Measurements from ENCODE around the gene BDH1.
A peak's percentile ranks its signal among the peaks of the same experiment; 100 is the strongest.
"Not testable (repeated sequence)": the region's sequence is repeated elsewhere in the genome, so short reads cannot be mapped to it uniquely, and the experiment has no call there.

BDH1 gene

GRCh38 chr3:197484204-197484901 is 71.4 kb downstream of the BDH1 start:
- no peak for DNase-seq

- no peak for DNase-seq
Measured at GRCh38 chr3:197482001-197482400, 73.8 kb downstream of the BDH1 start.

GRCh38 chr3:197480320-197480719 is 75.4 kb downstream of the BDH1 start:
- no peak for DNase-seq

GRCh38 chr3:197478746-197479668 is 76.8 kb downstream of the BDH1 start:
- peak; percentile 17 for DNase-seq

GRCh38 chr3:197477816-197478215 is 78.0 kb downstream of the BDH1 start:
- DNase-seq, result not testable (repeated sequence)

GRCh38 chr3:197475997-197476525 is 79.7 kb downstream of the BDH1 start:
- DNase-seq, result no peak

GRCh38 chr3:197475514-197475913 is 80.3 kb downstream of the BDH1 start:
- no peak for DNase-seq

GRCh38 chr3:197472151-197472550 is 83.6 kb downstream of the BDH1 start:
- DNase-seq, result no peak

GRCh38 chr3:197471221-197472010 is 84.4 kb downstream of the BDH1 start:
- DNase-seq, result no peak

- no peak for DNase-seq
Measured at GRCh38 chr3:197468866-197469382, 86.8 kb downstream of the BDH1 start.

GRCh38 chr3:197468167-197468566 is 87.6 kb downstream of the BDH1 start:
- DNase-seq, result no peak

- no peak for DNase-seq
Measured at GRCh38 chr3:197466586-197467399, 89.0 kb downstream of the BDH1 start.

GRCh38 chr3:197465996-197466549 is 89.7 kb downstream of the BDH1 start:
- DNase-seq, result no peak

GRCh38 chr3:197465197-197465995 is 90.4 kb downstream of the BDH1 start:
- DNase-seq, result no peak

GRCh38 chr3:197464794-197465193 is 91.0 kb downstream of the BDH1 start:
- DNase-seq, result no peak

- no peak for DNase-seq
Measured at GRCh38 chr3:197463279-197463678, 92.5 kb downstream of the BDH1 start.

- DNase-seq, result no peak
Measured at GRCh38 chr3:197462808-197463207, 93.0 kb downstream of the BDH1 start.

- DNase-seq, result no peak
Measured at GRCh38 chr3:197460639-197461038, 95.1 kb downstream of the BDH1 start.

GRCh38 chr3:197460002-197460401 is 95.8 kb downstream of the BDH1 start:
- no peak for DNase-seq

Data from COR-L47 (cell line).